PFSK-1 (cell line): ENCODE measurements around the gene LIPC.

ENCODE experiments used
- FOXP2 ChIP-seq: optimal IDR thresholded peaks from 2 replicates; pipeline ENCODE3; 2011; ENCODE audit warnings: borderline replicate concordance, control low read depth, inconsistent platforms; ENCODE audit not compliant: insufficient read depth; ENCODE audit errors: extremely low read length, extremely low read depth
- POLR2AphosphoS5 ChIP-seq: IDR thresholded peaks from 2 replicates; pipeline ENCODE4 v1.6.1; 2012; ENCODE audit warnings: low read depth, mild to moderate bottlenecking, control low read depth, low read length, moderate library complexity
- SIN3A ChIP-seq: IDR thresholded peaks from 2 replicates; pipeline ENCODE4 v1.6.1; 2012; ENCODE audit warnings: mild to moderate bottlenecking, low read length, moderate library complexity, borderline replicate concordance; ENCODE audit not compliant: insufficient read depth
- TAF1 ChIP-seq: IDR thresholded peaks from 2 replicates; pipeline ENCODE4 v1.6.1; 2012; ENCODE audit warnings: low read length, control low read depth, borderline replicate concordance; ENCODE audit not compliant: insufficient read depth
- TF ChIP-seq, protein P1 (sequence below), 2 experiments: IDR thresholded peaks; 2 replicates each; pipeline versions ENCODE4 v1.6.1 to v1.8.0; 2011 to 2012; ENCODE audit warnings: low read depth in 2 of 2, low read length in 2 of 2, control low read depth in 1 of 2, inconsistent platforms in 1 of 2, mild to moderate bottlenecking in 1 of 2, moderate library complexity in 1 of 2; ENCODE audit not compliant: insufficient read depth in 1 of 2

The LIPC gene

DNA sequence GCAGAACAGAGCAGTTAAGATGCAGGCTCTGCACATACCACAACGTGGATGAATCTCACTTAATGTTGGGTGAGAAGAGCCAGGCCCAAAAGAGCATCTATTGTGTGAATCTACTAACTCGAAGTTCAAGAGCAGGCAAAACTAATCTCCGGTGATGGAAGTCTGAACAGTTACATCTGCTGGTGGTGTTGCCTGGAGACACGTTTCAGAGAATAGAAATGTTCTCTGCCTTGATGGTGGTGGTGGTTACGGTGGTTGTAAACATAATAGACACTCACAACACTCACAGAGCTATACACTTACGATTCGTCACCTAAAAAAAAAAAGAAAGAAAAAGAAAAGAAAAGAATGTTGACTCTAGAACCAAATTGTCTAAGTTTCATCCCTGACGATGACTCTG lies 86.8 kb downstream of the LIPC start:
- TF ChIP-seq TAF1 (no peak), POLR2AphosphoS5 (no peak), SIN3A (no peak), FOXP2 (no peak)
- TF ChIP-seq, protein P1, sequence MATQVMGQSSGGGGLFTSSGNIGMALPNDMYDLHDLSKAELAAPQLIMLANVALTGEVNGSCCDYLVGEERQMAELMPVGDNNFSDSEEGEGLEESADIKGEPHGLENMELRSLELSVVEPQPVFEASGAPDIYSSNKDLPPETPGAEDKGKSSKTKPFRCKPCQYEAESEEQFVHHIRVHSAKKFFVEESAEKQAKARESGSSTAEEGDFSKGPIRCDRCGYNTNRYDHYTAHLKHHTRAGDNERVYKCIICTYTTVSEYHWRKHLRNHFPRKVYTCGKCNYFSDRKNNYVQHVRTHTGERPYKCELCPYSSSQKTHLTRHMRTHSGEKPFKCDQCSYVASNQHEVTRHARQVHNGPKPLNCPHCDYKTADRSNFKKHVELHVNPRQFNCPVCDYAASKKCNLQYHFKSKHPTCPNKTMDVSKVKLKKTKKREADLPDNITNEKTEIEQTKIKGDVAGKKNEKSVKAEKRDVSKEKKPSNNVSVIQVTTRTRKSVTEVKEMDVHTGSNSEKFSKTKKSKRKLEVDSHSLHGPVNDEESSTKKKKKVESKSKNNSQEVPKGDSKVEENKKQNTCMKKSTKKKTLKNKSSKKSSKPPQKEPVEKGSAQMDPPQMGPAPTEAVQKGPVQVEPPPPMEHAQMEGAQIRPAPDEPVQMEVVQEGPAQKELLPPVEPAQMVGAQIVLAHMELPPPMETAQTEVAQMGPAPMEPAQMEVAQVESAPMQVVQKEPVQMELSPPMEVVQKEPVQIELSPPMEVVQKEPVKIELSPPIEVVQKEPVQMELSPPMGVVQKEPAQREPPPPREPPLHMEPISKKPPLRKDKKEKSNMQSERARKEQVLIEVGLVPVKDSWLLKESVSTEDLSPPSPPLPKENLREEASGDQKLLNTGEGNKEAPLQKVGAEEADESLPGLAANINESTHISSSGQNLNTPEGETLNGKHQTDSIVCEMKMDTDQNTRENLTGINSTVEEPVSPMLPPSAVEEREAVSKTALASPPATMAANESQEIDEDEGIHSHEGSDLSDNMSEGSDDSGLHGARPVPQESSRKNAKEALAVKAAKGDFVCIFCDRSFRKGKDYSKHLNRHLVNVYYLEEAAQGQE (IDR thresholded peaks at IDR 0.05; ENCODE audit: insufficient read depth in 1 of 2, low read depth in 2 of 2, low read length in 2 of 2): no peak

DNA sequence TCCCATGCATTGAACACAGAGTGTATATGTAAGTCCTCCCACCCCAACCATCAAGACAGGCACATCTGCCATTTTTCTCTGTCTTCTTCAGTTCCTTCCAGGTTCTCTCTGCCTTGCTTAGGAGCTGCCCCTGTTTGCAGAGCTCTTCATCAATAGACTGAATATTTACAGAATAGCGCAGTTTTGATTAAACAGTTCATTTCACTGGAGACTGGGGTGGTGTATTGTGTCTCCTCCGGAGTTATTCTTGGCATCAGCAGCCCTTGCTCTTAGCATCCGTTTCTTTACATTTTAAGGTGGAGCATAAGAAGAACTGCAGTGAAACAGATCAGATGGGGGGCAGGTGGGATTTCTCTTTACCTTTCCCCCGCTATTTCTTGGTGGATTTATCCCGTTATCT lies 87.7 kb downstream of the LIPC start:
- TF ChIP-seq FOXP2 (no peak), TAF1 (no peak), SIN3A (no peak)
- TF ChIP-seq, protein P1 (IDR thresholded peaks at IDR 0.05; ENCODE audit: insufficient read depth in 1 of 2, low read depth in 2 of 2, low read length in 2 of 2): no peak

DNA sequence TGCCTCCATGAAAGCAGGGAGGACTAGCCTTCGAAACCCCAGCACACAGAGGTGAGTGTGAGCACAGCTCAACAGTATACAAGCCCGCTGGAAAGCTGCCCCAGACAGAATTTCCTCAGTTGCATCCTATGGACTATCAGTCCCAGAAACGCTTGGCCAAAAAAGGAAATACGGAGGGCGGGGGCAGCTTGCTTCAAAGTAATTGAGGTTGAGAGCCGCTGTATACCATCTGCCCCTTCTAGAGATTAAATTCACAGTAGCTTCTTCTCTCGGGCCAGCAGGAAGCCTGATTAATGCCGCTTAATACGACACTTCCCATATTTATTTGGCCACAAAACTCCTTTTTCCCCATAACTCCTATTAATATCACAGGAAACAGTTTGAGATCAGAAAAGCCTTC lies 88.7 kb downstream of the LIPC start:
- TF ChIP-seq TAF1 (no peak), SIN3A (no peak), POLR2AphosphoS5 (no peak), FOXP2 (no peak)
- TF ChIP-seq, protein P1 (IDR thresholded peaks at IDR 0.05; ENCODE audit: insufficient read depth in 1 of 2, low read depth in 2 of 2, low read length in 2 of 2): no peak

DNA sequence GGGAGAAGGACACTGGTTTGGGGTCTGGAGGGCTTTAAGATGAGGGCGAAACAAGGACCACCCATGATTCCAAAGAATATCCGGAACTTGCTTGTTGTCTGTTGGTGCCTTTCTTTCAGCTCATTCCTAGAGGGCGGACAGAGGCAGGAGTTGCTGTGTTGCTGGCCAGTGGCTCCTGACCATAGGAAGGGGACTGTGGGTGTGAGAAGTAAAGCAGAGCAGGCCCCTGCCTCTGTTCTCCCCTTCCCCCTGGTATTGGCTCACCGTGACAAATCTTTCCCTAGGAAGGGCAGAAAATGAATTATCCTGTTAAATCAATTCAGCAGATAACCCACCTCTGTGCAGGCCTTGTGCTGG lies 89.1 kb downstream of the LIPC start:
- TF ChIP-seq TAF1 (no peak), FOXP2 (no peak), SIN3A (no peak), POLR2AphosphoS5 (no peak)
- TF ChIP-seq, protein P1 (IDR thresholded peaks at IDR 0.05; ENCODE audit: insufficient read depth in 1 of 2, low read depth in 2 of 2, low read length in 2 of 2): no peak

DNA sequence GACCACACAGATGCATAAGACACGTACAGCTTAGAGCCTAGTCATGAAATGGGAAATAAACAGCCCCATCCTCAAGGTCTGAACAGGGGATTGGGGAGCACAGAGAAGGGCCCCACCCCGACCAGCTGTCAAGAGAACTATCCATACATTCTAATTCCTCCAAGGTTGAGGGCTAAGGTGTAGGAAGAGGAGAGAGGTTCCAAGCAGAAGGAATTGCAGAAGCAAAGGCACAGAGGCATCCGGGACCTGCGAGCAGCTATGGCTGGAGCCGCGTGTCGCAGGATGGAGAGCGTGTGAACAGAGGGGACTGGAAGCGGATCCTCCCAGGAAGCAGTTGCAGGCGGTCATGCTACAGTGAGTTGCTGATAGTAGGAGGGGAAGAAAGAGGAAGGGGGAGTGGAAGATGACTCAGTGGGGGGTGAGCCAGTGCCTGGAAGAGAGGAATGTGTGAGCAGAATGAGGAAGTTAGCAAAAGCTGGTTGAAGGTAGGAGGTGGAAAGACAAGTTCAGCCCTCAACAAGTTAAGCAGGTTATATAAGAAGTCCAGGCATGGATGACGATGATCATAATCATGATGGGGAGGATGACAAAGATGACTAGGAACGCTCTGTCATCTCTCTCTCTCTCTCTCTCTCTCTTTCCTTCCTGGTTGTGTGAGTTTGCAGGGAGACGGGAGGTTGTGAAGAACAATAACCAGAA lies 89.7 kb downstream of the LIPC start:
- TF ChIP-seq FOXP2 (peak; percentile 90), SIN3A (no peak), POLR2AphosphoS5 (no peak; the same call in 1 of the 2 replicates), TAF1 (no peak)
- TF ChIP-seq, protein P1 (IDR thresholded peaks at IDR 0.05; ENCODE audit: insufficient read depth in 1 of 2, low read depth in 2 of 2, low read length in 2 of 2): 0 out of 4 replicates have a peak, but pooled peaks of 1 of the 2 experiments have one; percentile 48
